NCI-H128 (cell line): ENCODE results near the gene NAPSA.

Source experiments
- DNase-seq: peaks from one replicate; lab custom pipeline; 2025; ENCODE audit not compliant: unreplicated experiment; lab: John Stamatoyannopoulos, UW

NAPSA gene

DNA sequence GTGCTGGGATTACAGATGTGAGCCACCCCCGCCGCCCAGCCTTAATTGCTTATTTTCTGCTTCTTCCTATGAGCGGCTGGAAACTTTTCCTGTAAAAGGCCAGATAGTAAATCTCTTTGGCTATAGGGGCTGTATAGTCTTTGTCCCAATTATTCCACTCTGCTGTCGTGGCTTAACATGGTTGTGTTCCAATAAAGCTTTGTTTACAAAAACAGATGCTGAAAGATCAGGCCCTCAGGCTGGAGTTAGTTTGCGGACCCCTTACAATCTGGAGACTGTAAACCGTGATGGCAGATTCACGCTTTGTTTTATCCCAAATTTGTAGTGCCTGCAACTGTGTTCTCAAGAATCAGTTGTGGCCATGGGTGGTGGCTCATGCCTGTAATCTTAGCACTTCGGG lies 47.0 kb downstream of the NAPSA start:
- DNase-seq = no peak

DNA sequence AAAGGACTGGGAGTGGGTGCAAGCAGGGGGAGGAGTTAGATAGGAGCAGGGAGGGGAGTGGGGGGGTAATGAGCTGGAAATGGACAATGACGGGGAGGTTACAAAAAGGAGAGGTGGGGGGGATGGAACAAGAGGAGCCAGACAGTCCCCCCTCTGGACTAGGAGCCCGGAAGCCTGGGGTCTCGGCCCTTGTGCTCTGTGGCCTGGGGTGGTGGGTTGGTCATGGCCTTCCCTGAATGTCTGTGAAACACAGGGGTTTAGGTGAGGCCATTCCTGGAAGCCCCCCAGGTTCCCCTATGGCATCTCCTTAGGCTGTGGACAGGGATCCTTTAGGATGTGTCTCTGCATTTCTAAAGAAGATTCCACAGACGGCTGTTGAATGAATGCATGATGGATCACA lies 48.3 kb downstream of the NAPSA start:
- DNase-seq = no peak

- no peak for DNase-seq
Measured at GRCh38 chr19:50315773-50316448, 49.5 kb downstream of the NAPSA start.

DNA sequence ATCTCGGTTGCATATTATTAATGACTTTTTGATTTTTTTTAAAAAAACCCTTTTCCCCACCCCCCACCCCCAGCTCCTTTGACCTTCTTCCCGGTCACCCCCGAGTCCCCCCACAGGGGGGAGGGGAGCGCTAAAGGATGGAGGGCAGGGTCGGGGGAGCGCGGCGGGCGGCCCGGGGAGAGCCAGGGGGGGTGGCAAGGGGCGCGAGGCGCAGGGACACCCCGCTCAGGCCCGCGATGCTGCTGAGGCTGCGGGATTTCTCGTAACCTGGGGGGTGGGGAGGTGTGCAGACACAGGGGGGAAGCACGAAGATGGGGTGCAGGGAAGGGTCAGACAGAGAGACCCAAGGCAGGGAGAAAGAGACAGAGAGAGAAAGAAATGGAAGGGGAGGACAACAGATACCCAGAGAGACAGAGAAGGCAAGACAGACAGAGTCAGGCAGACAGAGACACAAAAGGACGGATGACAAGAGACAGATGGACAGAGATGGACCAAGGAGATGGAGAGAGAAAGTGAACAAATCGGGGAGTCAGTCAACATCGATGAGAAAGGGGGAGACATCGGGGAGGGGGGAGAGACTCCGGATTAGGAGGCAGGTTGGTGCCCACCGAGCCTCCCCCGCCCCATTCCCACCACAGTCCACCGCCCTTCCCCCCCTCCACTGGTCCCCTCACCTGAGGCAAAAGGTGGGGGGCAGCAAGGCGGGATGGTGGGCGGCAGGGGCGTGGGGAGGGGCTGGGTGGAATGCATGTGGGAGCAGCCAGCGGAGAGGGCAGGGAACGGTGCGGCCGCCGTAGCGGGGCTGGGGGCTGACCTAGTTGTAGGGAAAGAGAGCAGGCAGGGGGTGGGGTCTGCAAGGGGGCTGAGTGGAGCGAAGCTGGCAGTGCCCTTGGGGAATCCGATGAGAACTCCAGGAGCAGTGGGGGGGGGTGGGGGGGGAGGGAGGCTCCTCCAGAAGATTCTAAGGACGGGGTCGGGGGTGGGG lies 50.4 kb downstream of the NAPSA start:
- DNase-seq = no peak

DNA sequence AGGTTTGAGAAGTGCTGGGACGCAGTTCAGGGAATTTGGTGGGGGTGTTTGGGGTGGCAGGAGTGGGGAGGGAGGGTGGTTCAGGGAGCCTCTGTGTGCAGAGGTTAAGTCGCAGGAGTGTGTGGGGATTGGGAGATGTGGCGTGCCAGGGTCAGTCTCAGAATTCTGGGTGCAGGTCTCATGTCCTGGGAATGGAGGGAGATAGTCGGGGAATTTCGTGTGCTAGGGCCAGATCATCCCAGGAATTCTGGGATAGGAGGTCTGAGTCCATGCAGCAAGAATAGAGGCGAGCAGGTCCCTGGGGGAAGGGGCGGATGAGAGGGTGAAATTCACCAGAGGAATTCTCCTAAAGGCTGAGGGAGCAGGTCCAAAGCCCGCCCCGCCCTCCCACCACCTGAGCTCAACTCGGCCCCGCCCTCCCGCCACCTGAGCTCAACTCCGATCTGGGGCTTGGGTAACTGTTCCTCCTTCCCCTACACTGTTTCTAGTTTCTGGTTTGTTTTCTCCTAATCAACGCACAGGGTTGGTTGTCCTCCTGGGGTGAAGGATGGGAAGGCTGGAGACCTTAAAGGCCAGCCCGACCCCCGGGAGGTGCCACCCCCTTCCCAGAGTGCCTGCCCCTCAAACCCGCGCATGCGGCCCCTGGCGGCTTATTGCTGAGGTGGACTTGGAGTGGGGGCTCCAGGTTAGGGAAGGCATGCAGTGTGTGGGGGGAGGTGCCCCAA lies 51.5 kb downstream of the NAPSA start:
- no peak for DNase-seq

DNA sequence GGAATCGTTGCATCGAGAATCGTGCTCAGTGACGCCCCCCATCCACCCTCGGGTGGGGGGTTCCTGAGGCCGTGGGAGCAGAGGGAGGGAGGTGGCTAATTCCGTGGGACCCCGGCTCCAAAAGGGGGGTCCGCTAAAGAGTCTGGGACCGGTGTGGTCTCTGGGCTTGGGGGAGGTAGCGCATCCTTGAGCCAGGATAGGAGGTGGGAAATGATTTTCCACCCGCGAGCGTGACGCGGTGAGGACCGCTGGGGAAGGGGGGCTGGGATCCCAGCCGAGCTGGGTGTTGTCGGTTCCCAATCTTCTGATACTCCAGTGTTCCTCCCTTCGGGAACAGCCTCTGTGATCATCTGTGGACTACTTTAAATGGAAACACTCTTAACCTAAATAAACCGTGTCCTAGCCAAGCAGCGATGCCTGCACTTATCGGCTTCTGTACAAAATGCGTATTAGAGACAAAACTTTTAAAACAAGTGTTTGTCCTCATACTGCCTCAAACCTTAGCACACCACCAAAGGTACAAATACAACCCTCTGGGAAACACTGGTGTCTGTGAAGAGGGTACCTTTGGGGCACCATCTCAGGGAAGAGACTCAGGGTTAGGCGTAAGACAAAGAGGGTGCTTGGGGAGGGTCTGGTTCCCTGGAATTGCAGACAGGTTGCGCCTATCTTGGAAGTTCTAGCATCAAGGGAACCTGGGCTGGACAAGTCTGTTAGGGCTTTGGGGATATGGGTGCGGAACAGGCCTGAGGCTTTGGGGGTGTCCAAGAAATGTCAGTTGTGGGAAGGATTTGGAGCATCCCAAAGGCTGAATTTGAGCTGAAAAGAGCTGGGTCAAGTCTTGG lies 52.2 kb downstream of the NAPSA start:
- no peak for DNase-seq

DNA sequence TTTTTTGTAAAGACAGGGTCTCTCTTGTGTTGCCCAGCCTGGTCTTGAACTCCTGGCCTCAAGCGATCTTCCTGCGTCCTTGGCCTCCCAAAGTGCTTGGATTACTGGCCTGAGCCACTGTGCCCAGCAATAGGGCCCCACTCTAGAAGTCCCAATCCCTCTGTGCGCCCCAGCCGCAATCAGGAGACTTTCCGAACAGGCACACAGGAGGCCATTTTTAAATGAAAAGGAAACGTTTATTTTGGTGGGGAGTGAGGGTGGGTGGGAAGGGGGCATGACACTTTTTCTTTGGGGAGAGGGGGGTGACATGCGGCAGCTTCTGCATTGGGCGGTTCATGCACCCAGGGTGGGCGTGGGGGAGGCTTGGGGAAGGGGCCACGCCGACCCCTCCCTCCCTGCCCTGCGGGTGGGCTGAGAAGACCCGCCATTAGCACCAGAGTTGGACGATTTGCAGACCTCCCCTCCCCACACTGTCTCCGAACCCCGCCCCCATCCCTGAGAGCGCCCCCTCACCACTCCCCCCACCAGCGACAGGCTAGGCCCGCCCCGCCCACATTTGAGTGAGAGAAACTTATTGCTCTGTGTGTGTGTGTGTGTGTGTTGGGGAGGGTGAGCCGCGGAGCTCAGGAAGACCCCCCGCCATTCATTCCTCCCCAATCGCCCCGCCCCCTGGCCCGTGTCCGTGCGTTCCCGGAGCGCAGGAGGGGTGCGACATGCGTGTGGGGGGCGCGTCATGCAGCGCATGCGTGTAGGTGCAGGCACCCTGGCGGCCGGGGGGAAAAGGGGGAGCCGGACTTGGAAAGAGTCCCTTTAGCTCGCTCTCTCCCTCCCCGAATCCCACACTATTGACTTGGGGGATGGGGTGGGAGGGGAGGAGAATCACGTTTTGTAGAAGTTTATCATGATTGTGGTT lies 53.5 kb downstream of the NAPSA start:
- no peak for DNase-seq

DNA sequence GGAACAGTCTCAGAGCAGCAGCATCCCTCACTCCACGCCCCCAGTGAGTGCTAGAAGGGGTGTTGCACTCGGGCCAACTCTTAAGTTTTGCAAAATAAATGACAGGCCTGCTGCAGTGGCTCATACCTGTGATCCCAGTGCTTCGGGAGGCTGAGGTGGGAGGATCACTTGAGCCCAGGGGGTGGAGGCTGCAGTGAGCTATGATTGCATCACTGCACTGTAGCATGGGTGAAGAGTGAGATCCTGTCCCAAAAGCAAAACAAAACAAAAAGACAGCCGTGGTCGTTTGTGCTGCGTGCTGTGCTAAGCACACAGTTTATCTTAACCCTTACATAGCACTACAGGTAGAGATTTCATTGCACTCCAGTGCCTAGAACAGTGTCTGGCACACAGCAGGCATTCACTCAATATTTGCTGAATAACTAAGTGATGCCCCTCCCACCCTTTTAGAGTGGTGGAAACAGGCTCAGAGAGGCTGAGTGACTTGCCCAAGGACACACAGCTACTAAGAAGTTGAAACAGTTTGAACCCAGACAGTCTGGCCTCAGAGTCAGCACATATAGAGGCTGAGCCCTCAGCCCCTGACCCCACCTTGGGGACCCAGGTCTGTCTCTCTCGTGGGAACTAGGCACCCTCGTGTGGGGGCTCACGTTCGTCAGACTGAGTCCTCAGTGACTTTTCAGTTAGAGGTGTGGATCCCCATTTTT lies 54.5 kb downstream of the NAPSA start:
- no peak for DNase-seq

DNA sequence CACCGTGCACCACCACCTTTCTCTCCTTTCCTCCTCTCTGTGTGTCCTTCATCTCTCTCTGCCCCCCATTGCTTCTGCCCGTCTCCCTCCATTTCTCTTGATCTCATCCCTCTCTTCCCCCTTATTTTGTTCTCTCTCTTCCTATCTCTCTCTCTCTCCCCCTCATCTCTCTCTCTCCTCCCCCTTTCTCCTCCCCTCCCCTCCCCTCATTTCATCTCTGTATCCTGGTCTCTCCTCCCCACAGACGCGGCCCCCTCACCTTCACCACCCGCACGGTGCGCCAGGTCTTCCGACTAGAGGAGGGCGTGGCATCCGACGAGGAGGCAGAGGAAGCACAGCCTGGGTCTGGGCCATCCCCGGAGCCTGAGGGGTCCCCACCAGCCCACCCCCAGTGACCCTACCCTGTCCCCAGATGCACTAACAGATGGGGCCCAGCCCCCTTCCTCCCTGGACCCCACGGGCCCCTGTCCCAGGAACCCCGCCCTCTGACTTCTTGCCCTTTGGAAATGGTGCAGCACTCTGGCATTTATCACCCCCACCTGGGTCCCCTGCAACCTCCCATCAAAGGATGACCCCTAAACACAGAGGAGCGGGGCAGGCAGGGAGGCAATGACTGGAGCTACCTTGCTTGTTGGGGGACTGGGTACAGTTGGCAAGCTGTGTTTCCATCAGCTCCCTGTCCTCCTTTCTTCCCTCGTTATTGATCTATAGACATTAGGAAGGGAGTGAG lies 55.9 kb downstream of the NAPSA start:
- DNase-seq = no peak

DNA sequence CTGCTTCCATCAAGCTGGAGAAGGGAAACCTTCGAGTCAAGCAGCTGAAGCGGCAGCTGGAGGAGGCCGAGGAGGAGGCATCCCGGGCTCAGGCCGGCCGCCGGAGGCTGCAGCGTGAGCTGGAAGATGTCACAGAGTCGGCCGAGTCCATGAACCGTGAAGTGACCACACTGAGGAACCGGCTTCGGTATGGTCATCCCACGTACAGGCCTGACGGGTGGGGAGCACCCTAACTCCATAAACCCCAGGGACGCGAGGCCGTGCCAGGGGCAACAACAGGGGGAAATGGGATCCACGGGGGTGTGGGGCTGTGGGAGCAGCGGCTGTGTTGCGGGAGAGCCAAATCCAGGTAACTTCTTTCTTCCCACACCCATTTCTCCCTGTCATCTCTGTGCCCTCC lies 56.4 kb downstream of the NAPSA start:
- DNase-seq = no peak
